ENCODE results near the gene MCHR2. TPM values are rescaled to one million over a fixed set of nuclear protein-coding genes. Genes with fewer than 3 reads are reported as not detected.

MCHR2 gene
- total and polyA plus RNA-seq, 10 of the 15 experiments (the other 5 are each of a cell fraction or from before 2014, with no cell fraction given): not detected

GRCh38 chr6:99905209-99906106 is 88.6 kb downstream of the MCHR2 start:
- TF ChIP-seq BMI1 (IDR thresholded peaks at IDR 0.05; ENCODE audit: borderline replicate concordance): no peak
- TF ChIP-seq RAD21 (IDR thresholded peaks at IDR 0.05; ENCODE audit: insufficient read depth, low read depth, low read length): peak; percentile 50
- TF ChIP-seq SMC3 (IDR thresholded peaks at IDR 0.05; ENCODE audit: borderline replicate concordance, low read length): peak; percentile 32; the same call in 1 of the 2 replicates
- TF ChIP-seq HCFC1 (IDR thresholded peaks at IDR 0.05; ENCODE audit: low read length): no peak
- TF ChIP-seq CTCF (IDR thresholded peaks at IDR 0.05 in 2 of 3, conservative IDR thresholded peaks at IDR 0.05 in 1 of 3; ENCODE audit: control insufficient read depth in 2 of 3, extremely low read depth in 1 of 3, insufficient read depth in 1 of 3, low read depth in 3 of 3, low read length in 3 of 3): peak; percentile 49 to 65 (median 53); a peak in 5 of 6 replicates
- ChIA-PET SMC1A (ENCODE audit: uncharacterized antibody, unreplicated experiment) (interaction anchor here (1.1 to 2.5 kb wide), 4 partner anchors 12 to 130 kb away, joined by 3 to 13 read pairs (median 6); no protein-coding TSS in a partner anchor), POLR2A (no interaction called here), RAD21 (ENCODE audit: unreplicated experiment) (interaction anchor here (1.2 kb wide), 2 partner anchors 34 to 38 kb away, joined by 4 to 5 read pairs; no protein-coding TSS in a partner anchor), CTCF (interaction anchor here (0.6 to 2.9 kb wide), 6 partner anchors 15 to 438 kb away, joined by 3 to 41 read pairs (median 3); no protein-coding TSS in a partner anchor)
- H3K9ac ChIP-seq (ENCODE audit: control insufficient read depth, insufficient read depth, low read length): no peak overlapping the region
- WGBS (ENCODE audit: insufficient coverage, insufficient replicate concordance, low lambda C conversion rate, missing lambda C conversion rate): 10% methylated on average over 4 of the region's 4 CpGs
- ATAC-seq (peak; percentile 92), FAIRE-seq (peak; percentile 38), DNase-seq (ENCODE audit: low read depth, low spot score) (no peak)
- H3K36me3 ChIP-seq (ENCODE audit: control insufficient read depth in 2 of 2, insufficient read depth in 2 of 2, low read length in 1 of 2): no peaks in the 10 kb centered on the region
- no peak overlapping the region for H2AFZ ChIP-seq (ENCODE audit: control insufficient read depth, low read depth, low read length)
- no peaks in the 10 kb centered on the region for H3K9me3 ChIP-seq (replicated peaks; ENCODE audit: control insufficient read depth, insufficient read depth, low read length)
- no peaks in the 10 kb centered on the region for H3K79me2 ChIP-seq (ENCODE audit: control insufficient read depth, insufficient read depth, low read length)
- no peaks in the 10 kb centered on the region for H3K4me1 ChIP-seq (ENCODE audit: control insufficient read depth, insufficient read depth, low read length)
- no peak overlapping the region for H3K27ac ChIP-seq (ENCODE audit: control insufficient read depth, insufficient read depth)
- H3K27me3 ChIP-seq (replicated peaks in 1 of 2; ENCODE audit: control insufficient read depth in 2 of 2, insufficient read depth in 2 of 2, low read length in 1 of 2): no peaks in the 10 kb centered on the region; a peak in 1 of 4 replicates
- no peak overlapping the region for H3K4me2 ChIP-seq (ENCODE audit: control insufficient read depth, insufficient read depth)
- H4K20me1 ChIP-seq (ENCODE audit: control insufficient read depth, insufficient read depth): no peaks in the 10 kb centered on the region
- intact Hi-C loops (cut with micrococcal nuclease; ENCODE audit: unreplicated experiment): loop anchor here (1.0 kb wide), 1 partner anchor 37 kb away; no protein-coding TSS in a partner anchor
- in situ Hi-C loops (cut with MboI): no loop called here
- no peak overlapping the region for H3K4me3 ChIP-seq
- BruUV-seq (replicated peaks): no TSS peak
